HEK293 (cell line): Measurements from ENCODE around the gene SRSF5.

Source experiments
- CTCF ChIA-PET: fragments of 350-600 bp; formaldehyde crosslinking; extraction: SDS; loops from one replicate; lab custom pipeline; 2021; ENCODE audit warnings: antibody characterized with exemption; lab: Yijun Ruan, JAX
- POLR2A ChIA-PET: fragments of 300-600 bp; formaldehyde crosslinking; extraction: SDS; loops from one replicate; lab custom pipeline; 2020; ENCODE audit warnings: antibody characterized with exemption, inconsistent platforms; lab: Yijun Ruan, JAX
- H3K27ac ChIP-seq: fragments of 200-500 bp; sonication (Bioruptor generic); 2 replicates; pipeline ENCODE4 v1.5.1; 2014; ENCODE audit warnings: low read depth, low read length, control low read depth, inconsistent platforms; ENCODE audit errors: extremely low read depth
- H3K36me3 ChIP-seq, 2 experiments: fragments of 200-500 bp in 1 of 2; sonication (Bioruptor generic) in 1 of 2; 1 replicate in 1 of 2; 2 replicates in 1 of 2; pipeline ENCODE4 v1.5.1; 2014 to 2017; ENCODE audit warnings: inconsistent platforms in 2 of 2, low read length in 2 of 2; ENCODE audit not compliant: control insufficient read depth in 2 of 2, insufficient read depth in 1 of 2
- H3K4me1 ChIP-seq: fragments of 200-500 bp; sonication (Bioruptor generic); 2 replicates; pipeline ENCODE4 v1.5.1; 2014; ENCODE audit warnings: mild to moderate bottlenecking, low read length, inconsistent platforms; ENCODE audit not compliant: control insufficient read depth, insufficient read depth
- H3K4me3 ChIP-seq: 2 replicates; pipeline ENCODE4 v1.5.1; 2011; ENCODE audit warnings: low read depth, mild to moderate bottlenecking, control low read depth, low read length, moderate library complexity
- H3K9me3 ChIP-seq: fragments of 200-500 bp; sonication (Bioruptor generic); 2 replicates; pipeline ENCODE4 v1.5.1; 2014; ENCODE audit warnings: low read depth, low read length, inconsistent platforms; ENCODE audit not compliant: control insufficient read depth, insufficient read depth
- BCL11B ChIP-seq: fragments of 450-650 bp; formaldehyde crosslinking; IDR thresholded peaks from 2 replicates; pipeline ENCODE4 v1.5.1; 2016; ENCODE audit warnings: low read depth, missing biosample characterization, missing genetic modification characterization
- EGR2 ChIP-seq: fragments of 450-650 bp; formaldehyde crosslinking; IDR thresholded peaks from 2 replicates; pipeline ENCODE4 v1.5.1; 2016; ENCODE audit warnings: low read depth, missing biosample characterization, missing genetic modification characterization
- FEZF1 ChIP-seq: fragments of 450-650 bp; formaldehyde crosslinking; IDR thresholded peaks from 2 replicates; pipeline ENCODE4 v1.5.1; 2016; ENCODE audit warnings: missing biosample characterization, missing genetic modification characterization
- SCRT1 ChIP-seq: fragments of 450-650 bp; formaldehyde crosslinking; IDR thresholded peaks from 2 replicates; pipeline ENCODE4 v1.5.1; 2016; ENCODE audit warnings: missing biosample characterization, missing genetic modification characterization, borderline replicate concordance
- SETDB1 ChIP-seq: IDR thresholded peaks from one replicate; pipeline ENCODE4 v1.6.1; 2017; ENCODE audit warnings: mild to moderate bottlenecking, low read length, moderate library complexity, mixed read lengths; ENCODE audit not compliant: insufficient read length
- ZBTB20 ChIP-seq: fragments of 450-650 bp; formaldehyde crosslinking; IDR thresholded peaks from 2 replicates; pipeline ENCODE4 v1.5.1; 2016; ENCODE audit warnings: missing biosample characterization, missing genetic modification characterization
- ZFHX2 ChIP-seq: fragments of 450-650 bp; formaldehyde crosslinking; conservative IDR thresholded peaks from 2 replicates; pipeline ENCODE4 v1.5.1; 2016; ENCODE audit warnings: missing biosample characterization, missing genetic modification characterization
- ZIC2 ChIP-seq: fragments of 450-650 bp; formaldehyde crosslinking; IDR thresholded peaks from 2 replicates; pipeline ENCODE4 v1.5.1; 2016; ENCODE audit warnings: missing biosample characterization, missing genetic modification characterization
- ZNF184 ChIP-seq: fragments of 450-650 bp; IDR thresholded peaks from 2 replicates; pipeline ENCODE4 v1.5.1; 2018; ENCODE audit warnings: missing biosample characterization, mild to moderate bottlenecking, missing genetic modification characterization
- ZNF2 ChIP-seq: fragments of 450-650 bp; formaldehyde crosslinking; IDR thresholded peaks from 2 replicates; pipeline ENCODE4 v1.5.1; 2016; ENCODE audit warnings: missing biosample characterization, missing genetic modification characterization
- ZNF221 ChIP-seq: fragments of 450-650 bp; formaldehyde crosslinking; IDR thresholded peaks from 2 replicates; pipeline ENCODE4 v1.5.1; 2017; ENCODE audit warnings: missing biosample characterization, missing genetic modification characterization, borderline replicate concordance
- ZNF341 ChIP-seq: fragments of 450-650 bp; formaldehyde crosslinking; IDR thresholded peaks from 2 replicates; pipeline ENCODE4; 2016; ENCODE audit warnings: low read depth, missing biosample characterization, missing genetic modification characterization
- ZNF514 ChIP-seq: fragments of 450-650 bp; formaldehyde crosslinking; IDR thresholded peaks from 2 replicates; pipeline ENCODE4 v1.5.1; 2016; ENCODE audit warnings: missing biosample characterization, missing genetic modification characterization
- ZNF521 ChIP-seq: fragments of 450-650 bp; formaldehyde crosslinking; IDR thresholded peaks from 2 replicates; pipeline ENCODE4 v1.5.1; 2017; ENCODE audit warnings: missing biosample characterization, mild to moderate bottlenecking, missing genetic modification characterization
- ZNF626 ChIP-seq: fragments of 450-650 bp; sonication (Bioruptor Pico); formaldehyde crosslinking; IDR thresholded peaks from 2 replicates; pipeline ENCODE4 v1.5.1; 2018; ENCODE audit warnings: missing biosample characterization, missing genetic modification characterization, inconsistent platforms
- ZNF654 ChIP-seq: fragments of 450-650 bp; formaldehyde crosslinking; IDR thresholded peaks from 2 replicates; pipeline ENCODE4 v1.5.1; 2016; ENCODE audit warnings: low read depth, missing biosample characterization, missing genetic modification characterization
- ZNF843 ChIP-seq: fragments of 450-650 bp; formaldehyde crosslinking; IDR thresholded peaks from 2 replicates; pipeline ENCODE4 v1.5.1; 2016; ENCODE audit warnings: missing biosample characterization, missing genetic modification characterization
- ZSCAN30 ChIP-seq: fragments of 450-650 bp; IDR thresholded peaks from 2 replicates; pipeline ENCODE4 v1.5.1; 2018; ENCODE audit warnings: missing biosample characterization, mild to moderate bottlenecking, missing genetic modification characterization, moderate library complexity
- ZXDB ChIP-seq: fragments of 450-650 bp; formaldehyde crosslinking; IDR thresholded peaks from 2 replicates; pipeline ENCODE4 v1.5.1; 2016; ENCODE audit warnings: missing biosample characterization, missing genetic modification characterization
- TF ChIP-seq, protein P1 (sequence below): fragments of 450-650 bp; formaldehyde crosslinking; IDR thresholded peaks from 2 replicates; pipeline ENCODE4 v1.5.1; 2016; ENCODE audit warnings: missing biosample characterization, missing genetic modification characterization
- TF ChIP-seq, protein P2 (sequence below): fragments of 450-650 bp; formaldehyde crosslinking; IDR thresholded peaks from 2 replicates; pipeline ENCODE4 v1.5.1; 2016; ENCODE audit warnings: missing biosample characterization, missing genetic modification characterization
- TF ChIP-seq, protein P3 (sequence below): fragments of 450-650 bp; formaldehyde crosslinking; optimal IDR thresholded peaks from 2 replicates; pipeline ENCODE3; 2016; ENCODE audit warnings: missing biosample characterization, mild to moderate bottlenecking, missing genetic modification characterization
- TF ChIP-seq, protein P4 (sequence below): fragments of 450-650 bp; formaldehyde crosslinking; IDR thresholded peaks from 2 replicates; pipeline ENCODE4 v1.5.1; 2016; ENCODE audit warnings: missing biosample characterization, missing genetic modification characterization
- TF ChIP-seq, protein P5 (sequence below): fragments of 450-650 bp; formaldehyde crosslinking; IDR thresholded peaks from 2 replicates; pipeline ENCODE4 v1.5.1; 2017; ENCODE audit warnings: missing biosample characterization, missing genetic modification characterization
- TF ChIP-seq, protein P6 (sequence below): fragments of 450-650 bp; formaldehyde crosslinking; IDR thresholded peaks from 2 replicates; pipeline ENCODE4 v1.5.1; 2016; ENCODE audit warnings: missing biosample characterization, missing genetic modification characterization
- TF ChIP-seq, protein P7 (sequence below): fragments of 450-650 bp; formaldehyde crosslinking; IDR thresholded peaks from 2 replicates; pipeline ENCODE4 v1.5.1; 2017; ENCODE audit warnings: missing biosample characterization, missing genetic modification characterization

The SRSF5 gene

DNA sequence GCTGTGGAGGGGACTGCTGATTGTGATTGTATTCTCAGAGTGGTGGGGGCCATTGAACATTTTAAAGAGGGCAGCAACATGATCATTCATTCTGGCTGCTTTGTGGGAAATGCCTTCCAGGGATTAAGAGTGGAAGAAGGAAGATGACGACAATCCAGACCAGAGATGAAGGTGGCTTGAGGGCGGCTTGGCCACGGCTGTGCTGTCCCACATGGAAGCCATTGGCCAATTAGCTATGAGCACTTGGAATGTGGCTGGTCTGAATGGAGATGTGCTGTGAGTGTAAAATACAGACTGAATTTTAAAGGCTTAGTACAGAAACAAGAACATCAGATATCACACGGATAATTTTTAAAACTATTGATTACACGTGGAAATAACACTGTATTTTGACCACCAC is 49.3 kb downstream of the SRSF5 start (continued):
- TF ChIP-seq ZNF514 (no peak), BCL11B (tag by site-specific recombination) (no peak), FEZF1 (tag by site-specific recombination) (no peak), ZNF341 (tag by site-specific recombination) (no peak), ZNF521 (no peak), ZNF221 (tag by site-specific recombination) (no peak)
- TF ChIP-seq, protein P1, sequence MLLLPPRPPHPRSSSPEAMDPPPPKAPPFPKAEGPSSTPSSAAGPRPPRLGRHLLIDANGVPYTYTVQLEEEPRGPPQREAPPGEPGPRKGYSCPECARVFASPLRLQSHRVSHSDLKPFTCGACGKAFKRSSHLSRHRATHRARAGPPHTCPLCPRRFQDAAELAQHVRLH (tag by site-specific recombination), result no peak
- TF ChIP-seq, protein P2, sequence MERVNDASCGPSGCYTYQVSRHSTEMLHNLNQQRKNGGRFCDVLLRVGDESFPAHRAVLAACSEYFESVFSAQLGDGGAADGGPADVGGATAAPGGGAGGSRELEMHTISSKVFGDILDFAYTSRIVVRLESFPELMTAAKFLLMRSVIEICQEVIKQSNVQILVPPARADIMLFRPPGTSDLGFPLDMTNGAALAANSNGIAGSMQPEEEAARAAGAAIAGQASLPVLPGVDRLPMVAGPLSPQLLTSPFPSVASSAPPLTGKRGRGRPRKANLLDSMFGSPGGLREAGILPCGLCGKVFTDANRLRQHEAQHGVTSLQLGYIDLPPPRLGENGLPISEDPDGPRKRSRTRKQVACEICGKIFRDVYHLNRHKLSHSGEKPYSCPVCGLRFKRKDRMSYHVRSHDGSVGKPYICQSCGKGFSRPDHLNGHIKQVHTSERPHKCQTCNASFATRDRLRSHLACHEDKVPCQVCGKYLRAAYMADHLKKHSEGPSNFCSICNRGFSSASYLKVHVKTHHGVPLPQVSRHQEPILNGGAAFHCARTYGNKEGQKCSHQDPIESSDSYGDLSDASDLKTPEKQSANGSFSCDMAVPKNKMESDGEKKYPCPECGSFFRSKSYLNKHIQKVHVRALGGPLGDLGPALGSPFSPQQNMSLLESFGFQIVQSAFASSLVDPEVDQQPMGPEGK (tag by site-specific recombination), result no peak
- TF ChIP-seq, protein P3, sequence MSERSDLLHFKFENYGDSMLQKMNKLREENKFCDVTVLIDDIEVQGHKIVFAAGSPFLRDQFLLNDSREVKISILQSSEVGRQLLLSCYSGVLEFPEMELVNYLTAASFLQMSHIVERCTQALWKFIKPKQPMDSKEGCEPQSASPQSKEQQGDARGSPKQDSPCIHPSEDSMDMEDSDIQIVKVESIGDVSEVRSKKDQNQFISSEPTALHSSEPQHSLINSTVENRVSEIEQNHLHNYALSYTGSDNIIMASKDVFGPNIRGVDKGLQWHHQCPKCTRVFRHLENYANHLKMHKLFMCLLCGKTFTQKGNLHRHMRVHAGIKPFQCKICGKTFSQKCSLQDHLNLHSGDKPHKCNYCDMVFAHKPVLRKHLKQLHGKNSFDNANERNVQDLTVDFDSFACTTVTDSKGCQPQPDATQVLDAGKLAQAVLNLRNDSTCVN (tag by site-specific recombination), result no peak
- TF ChIP-seq, protein P4, sequence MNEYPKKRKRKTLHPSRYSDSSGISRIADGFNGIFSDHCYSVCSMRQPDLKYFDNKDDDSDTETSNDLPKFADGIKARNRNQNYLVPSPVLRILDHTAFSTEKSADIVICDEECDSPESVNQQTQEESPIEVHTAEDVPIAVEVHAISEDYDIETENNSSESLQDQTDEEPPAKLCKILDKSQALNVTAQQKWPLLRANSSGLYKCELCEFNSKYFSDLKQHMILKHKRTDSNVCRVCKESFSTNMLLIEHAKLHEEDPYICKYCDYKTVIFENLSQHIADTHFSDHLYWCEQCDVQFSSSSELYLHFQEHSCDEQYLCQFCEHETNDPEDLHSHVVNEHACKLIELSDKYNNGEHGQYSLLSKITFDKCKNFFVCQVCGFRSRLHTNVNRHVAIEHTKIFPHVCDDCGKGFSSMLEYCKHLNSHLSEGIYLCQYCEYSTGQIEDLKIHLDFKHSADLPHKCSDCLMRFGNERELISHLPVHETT (tag by site-specific recombination), result no peak
- TF ChIP-seq, protein P5, sequence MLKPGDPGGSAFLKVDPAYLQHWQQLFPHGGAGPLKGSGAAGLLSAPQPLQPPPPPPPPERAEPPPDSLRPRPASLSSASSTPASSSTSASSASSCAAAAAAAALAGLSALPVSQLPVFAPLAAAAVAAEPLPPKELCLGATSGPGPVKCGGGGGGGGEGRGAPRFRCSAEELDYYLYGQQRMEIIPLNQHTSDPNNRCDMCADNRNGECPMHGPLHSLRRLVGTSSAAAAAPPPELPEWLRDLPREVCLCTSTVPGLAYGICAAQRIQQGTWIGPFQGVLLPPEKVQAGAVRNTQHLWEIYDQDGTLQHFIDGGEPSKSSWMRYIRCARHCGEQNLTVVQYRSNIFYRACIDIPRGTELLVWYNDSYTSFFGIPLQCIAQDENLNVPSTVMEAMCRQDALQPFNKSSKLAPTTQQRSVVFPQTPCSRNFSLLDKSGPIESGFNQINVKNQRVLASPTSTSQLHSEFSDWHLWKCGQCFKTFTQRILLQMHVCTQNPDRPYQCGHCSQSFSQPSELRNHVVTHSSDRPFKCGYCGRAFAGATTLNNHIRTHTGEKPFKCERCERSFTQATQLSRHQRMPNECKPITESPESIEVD, result no peak

DNA sequence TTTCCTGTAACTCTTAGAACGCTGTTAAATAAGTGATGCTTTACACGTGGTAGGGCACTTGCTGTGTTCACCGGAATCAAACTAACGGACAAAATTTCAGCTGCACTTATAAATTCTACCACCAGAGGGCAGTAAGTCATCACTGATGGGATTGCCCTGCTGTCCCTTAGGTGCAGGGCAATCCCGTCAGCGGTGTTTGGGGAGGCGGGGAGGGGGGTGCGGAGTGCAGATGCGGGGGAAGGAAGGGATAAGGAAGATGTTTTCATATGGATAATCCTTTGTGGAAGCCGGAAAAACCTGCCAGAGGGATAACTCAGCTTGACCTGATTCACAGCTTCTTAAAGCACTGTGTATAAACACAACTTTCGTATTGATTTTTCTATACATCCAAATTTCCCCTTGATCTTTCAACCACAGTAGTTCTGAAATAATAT is 51.8 kb downstream of the SRSF5 start:
- H3K4me1 ChIP-seq, result no peaks in the 10 kb centered on the region
- H3K36me3 ChIP-seq, result no peaks in the 10 kb centered on the region
- no peak overlapping the region for H3K27ac ChIP-seq
- POLR2A ChIA-PET, result no interaction called here
- CTCF ChIA-PET, result interaction anchor here (0.7 to 8.1 kb wide), 27 partner anchors 10 to 827 kb away, joined by 3 to 117 read pairs (median 4); partner anchors contain the start of gene SMOC1
- no peak overlapping the region for H3K4me3 ChIP-seq
- H3K9me3 ChIP-seq, result no peaks in the 10 kb centered on the region
- no peak for TF ChIP-seq ZBTB20 (tag by site-specific recombination)
- no peak for TF ChIP-seq ZNF626 (tag by site-specific recombination)
- no peak for TF ChIP-seq ZIC2 (tag by site-specific recombination)
- TF ChIP-seq, protein P6, sequence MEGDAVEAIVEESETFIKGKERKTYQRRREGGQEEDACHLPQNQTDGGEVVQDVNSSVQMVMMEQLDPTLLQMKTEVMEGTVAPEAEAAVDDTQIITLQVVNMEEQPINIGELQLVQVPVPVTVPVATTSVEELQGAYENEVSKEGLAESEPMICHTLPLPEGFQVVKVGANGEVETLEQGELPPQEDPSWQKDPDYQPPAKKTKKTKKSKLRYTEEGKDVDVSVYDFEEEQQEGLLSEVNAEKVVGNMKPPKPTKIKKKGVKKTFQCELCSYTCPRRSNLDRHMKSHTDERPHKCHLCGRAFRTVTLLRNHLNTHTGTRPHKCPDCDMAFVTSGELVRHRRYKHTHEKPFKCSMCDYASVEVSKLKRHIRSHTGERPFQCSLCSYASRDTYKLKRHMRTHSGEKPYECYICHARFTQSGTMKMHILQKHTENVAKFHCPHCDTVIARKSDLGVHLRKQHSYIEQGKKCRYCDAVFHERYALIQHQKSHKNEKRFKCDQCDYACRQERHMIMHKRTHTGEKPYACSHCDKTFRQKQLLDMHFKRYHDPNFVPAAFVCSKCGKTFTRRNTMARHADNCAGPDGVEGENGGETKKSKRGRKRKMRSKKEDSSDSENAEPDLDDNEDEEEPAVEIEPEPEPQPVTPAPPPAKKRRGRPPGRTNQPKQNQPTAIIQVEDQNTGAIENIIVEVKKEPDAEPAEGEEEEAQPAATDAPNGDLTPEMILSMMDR, result peak; percentile 55; the same call in 1 of the 2 replicates
- no peak for TF ChIP-seq ZNF184 (tag by site-specific recombination)
- 0 out of 2 replicates have a peak, but pooled peaks have one; percentile 44 for TF ChIP-seq ZNF2
- TF ChIP-seq SCRT1 (tag by site-specific recombination), result no peak
- TF ChIP-seq EGR2 (tag by site-specific recombination), result no peak
- no peak for TF ChIP-seq ZXDB (tag by site-specific recombination)
- TF ChIP-seq SETDB1, result no peak
- TF ChIP-seq, protein P7, sequence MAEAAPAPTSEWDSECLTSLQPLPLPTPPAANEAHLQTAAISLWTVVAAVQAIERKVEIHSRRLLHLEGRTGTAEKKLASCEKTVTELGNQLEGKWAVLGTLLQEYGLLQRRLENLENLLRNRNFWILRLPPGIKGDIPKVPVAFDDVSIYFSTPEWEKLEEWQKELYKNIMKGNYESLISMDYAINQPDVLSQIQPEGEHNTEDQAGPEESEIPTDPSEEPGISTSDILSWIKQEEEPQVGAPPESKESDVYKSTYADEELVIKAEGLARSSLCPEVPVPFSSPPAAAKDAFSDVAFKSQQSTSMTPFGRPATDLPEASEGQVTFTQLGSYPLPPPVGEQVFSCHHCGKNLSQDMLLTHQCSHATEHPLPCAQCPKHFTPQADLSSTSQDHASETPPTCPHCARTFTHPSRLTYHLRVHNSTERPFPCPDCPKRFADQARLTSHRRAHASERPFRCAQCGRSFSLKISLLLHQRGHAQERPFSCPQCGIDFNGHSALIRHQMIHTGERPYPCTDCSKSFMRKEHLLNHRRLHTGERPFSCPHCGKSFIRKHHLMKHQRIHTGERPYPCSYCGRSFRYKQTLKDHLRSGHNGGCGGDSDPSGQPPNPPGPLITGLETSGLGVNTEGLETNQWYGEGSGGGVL, result peak; percentile 53
- peak; percentile 25; the same call in 1 of the 2 replicates for TF ChIP-seq ZFHX2 (tag by site-specific recombination)
- no peak for TF ChIP-seq ZNF843 (tag by site-specific recombination)
- TF ChIP-seq ZSCAN30 (tag by site-specific recombination), result 0 out of 2 replicates have a peak, but pooled peaks have one; percentile 43
- TF ChIP-seq ZNF654 (tag by site-specific recombination), result peak; percentile 80
- TF ChIP-seq BCL11B (tag by site-specific recombination), result no peak
